Thymus (tissue), 2 donors: ENCODE data around the gene FBXO36. TPM values are rescaled to one million over a fixed set of nuclear protein-coding genes. Genes with fewer than 3 reads are reported as not detected.

Source experiments
- polyA plus RNA-seq: library from polyadenylated mRNA; stranded (reverse); fragments of 200-250 nt; gene quantifications from one replicate; pipeline ENCODE4 v1.2.3, GENCODE V29; 2013
- total RNA-seq: library from RNA; stranded (reverse); fragments of 120-200 nt; gene quantifications from one replicate; pipeline ENCODE4 v1.2.4, GENCODE V29; 2013
- donor health status: healthy.

The FBXO36 gene
- total and polyA plus RNA-seq, 2 donors = 1.8 to 2.0 TPM

Other genes with a start within 250 kb of the FBXO36 start
- 0.09 TPM for gene DNER, start 207.9 kb upstream of the FBXO36 start, total RNA-seq
- 0.59 TPM for gene DNER, start 207.9 kb upstream of the FBXO36 start, polyA plus RNA-seq
- 119 TPM for gene TRIP12, start 494 bp upstream of the FBXO36 start, total RNA-seq
- gene TRIP12, start 494 bp upstream of the FBXO36 start, polyA plus RNA-seq = 37.7 TPM
- 3.5 TPM for gene SLC16A14, start 146.4 kb downstream of the FBXO36 start, total RNA-seq
- gene SLC16A14, start 146.4 kb downstream of the FBXO36 start, polyA plus RNA-seq = 4.4 TPM